T-helper 2 cell (primary cell): ENCODE measurements around the gene EVC.
A peak's percentile ranks its signal among the peaks of the same experiment; 100 is the strongest.
"Not testable (repeated sequence)": the region's sequence is repeated elsewhere in the genome, so short reads cannot be mapped to it uniquely, and the experiment has no call there.

Source experiments
- DNase-seq, 5 experiments: peaks; one replicate each; pipeline versions ENCODE4 v3.0.0 to v3.0.0-alpha.2; 2012 to 2022

Gene EVC

GRCh38 chr4:5816101-5816500, 105.1 kb downstream of the EVC start:
- no peak for DNase-seq

DNA sequence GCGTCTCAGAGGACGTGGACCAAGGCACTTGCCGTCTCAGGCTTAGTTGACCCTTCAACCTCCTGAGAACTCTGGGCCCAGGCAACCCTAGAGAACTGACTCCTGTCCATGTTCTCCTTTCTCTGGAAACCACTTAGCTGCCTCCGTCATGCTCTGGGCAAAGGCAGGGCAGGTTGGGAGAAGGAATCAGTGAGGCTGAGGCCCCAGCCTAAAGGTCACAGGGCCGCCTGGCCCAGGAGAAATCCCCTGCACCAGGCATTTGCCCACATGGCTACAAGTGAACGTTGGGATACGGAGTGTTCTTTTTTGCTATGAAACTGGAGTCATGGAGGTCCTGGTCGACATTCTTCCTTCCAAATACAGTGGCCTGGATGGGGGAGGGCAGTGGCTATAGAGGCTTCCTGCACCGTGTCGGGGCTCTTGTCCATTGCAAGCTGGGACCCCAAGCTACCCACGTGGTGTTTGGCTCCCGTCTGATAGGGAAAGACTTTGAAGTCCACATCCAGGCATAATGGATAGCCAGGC, 105.9 kb downstream of the EVC start:
- DNase-seq, result no peak

GRCh38 chr4:5821665-5822358, 110.8 kb downstream of the EVC start:
- no peak for DNase-seq

DNA sequence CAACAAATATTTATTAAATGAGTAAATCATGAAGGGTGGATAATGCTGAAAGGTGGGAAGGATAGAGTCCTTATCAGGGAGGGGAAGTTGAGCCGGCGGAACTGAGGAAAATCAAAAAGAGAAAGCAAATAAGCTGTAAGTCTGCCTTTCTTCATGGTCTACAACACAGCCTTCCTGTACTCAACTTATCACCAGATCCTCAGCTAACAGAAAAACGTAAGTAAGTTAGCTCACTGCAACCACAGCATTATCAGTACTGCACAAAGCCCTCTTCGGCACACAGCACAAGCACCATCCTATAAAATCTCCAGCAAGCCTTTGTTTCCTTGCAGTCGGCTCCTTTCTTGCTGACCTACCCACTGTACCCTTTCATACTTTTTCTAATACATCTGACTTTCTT, 111.6 kb downstream of the EVC start:
- peak in 1 of 5 experiments; percentile 45 for DNase-seq

- DNase-seq, result peak in 1 of 5 experiments; percentile 67
Measured at GRCh38 chr4:5823542-5824211, 112.7 kb downstream of the EVC start.

GRCh38 chr4:5824227-5824626, 113.2 kb downstream of the EVC start:
- DNase-seq, result no peak

DNA sequence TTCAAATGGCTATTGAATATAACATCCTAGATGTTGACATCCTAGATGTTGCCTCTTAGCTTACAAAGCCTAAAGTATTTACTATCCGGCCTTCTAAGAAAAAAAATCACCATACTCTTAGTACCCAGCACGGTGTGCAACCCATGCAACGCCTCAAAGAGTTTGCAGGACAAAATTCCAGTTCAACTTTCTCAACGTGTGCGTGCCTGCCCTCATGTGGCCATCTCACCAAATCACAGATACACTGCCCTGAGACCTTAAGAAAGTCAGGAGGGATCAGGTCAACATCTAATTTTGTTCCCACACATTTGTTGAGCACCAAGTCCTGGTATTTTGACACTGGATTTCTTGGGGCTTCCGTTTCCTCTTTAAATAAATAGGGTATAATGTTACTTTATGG, 113.6 kb downstream of the EVC start:
- peak in 1 of 5 experiments; percentile 30 for DNase-seq

DNA sequence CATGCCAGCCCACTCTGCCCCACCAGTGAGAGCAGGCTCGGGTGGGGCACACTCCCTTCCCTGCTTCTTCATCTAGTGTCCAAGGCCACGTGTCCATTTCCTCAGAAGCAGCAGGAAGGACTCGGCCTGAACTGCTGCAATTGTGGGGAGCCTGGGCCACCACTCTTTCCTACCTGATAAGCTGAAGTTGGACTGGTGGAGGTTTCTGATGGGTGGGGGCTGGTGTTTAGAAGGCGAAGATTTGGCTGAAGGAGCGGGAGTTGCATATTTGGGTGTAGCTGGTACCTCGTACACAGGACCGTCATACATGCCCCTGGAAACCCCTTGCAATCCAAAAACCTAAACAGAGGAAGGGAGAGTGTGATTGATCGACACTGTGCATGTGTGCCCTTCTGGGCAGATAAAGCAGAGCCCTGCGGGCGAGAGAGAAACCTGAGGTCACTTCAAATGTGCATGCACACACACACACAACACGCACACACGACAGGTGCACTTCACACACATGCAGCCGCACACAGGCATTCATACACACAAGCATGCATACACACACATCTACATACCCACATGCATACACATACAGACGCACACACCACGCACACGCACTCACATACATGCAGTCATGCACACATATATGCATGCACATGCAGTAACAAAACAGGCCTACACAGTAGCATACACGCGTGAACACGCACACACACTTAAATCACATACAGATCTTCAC, 114.5 kb downstream of the EVC start:
- DNase-seq, result no peak

DNA sequence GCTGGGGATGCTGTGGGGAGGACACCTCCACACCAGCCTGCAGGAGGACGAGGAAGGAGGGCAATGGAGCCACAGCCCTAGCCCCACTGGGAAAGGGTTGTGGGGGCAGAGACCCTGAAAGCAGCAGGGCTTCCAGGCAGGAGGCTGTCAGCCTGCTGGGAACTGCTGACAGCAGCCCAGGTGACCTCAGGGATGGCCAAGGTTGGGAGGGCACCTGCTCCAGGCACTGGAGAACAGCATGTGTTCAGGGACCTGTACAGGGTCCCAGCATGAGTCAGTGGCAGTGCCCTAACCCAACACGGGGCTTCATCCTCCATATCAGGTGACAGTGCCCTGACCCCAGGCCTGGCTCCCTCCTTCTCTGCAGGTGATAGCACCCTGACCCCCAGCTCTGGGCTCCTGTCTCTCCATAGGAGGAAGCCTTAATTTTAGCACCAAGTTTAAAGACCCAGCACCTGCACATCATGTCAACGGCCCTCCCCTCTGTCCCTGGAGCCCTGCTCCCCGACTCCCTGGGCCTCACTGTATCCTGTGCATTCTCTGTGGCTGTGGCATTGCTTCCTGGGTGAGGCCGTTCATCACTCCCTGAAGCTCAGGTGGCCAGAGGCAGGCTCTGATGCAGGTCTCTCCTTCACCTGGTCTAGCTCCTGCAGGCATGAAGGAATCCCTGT, 115.6 kb downstream of the EVC start:
- DNase-seq, result no peak

DNA sequence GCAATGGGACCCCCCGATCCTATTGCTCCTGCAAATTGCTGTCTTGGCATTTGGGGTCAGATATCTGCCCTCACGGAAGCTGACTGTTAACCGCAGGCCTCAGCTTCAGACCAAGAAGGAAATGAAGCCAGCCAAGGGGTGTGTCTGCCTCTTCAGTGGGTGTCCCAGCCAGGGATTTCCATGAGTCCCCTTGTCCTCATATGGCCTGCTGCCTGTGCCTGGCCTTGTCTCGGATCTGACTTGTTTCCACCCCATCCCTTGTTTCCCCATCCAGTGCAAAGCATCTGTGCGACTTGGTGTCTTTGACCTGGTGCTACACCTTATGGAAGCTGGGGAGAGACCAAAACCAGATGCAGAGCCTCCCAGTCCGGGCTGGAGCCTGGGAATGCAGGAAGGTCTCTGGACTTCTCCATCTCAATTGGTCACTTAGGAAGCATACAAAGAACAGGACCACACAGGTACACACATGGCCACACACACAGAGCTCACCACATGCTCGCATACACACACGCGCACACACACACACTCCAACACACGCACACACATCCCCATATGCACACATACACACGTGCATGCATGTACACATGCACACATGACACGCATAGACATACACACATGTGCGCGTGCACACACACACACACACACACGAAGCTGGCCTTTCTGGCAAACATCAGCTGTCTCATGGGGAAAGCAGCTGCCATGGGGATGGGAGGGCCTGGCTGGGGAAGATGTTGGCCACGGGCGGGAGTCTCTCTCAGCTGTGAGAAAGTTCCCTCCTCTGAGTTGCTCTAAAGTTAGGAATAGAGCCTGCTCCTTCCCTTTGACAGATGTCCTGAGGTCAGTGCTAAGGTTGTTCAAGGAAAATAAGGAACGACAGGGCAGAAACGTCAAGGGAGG, 116.4 kb downstream of the EVC start:
- no peak for DNase-seq

DNA sequence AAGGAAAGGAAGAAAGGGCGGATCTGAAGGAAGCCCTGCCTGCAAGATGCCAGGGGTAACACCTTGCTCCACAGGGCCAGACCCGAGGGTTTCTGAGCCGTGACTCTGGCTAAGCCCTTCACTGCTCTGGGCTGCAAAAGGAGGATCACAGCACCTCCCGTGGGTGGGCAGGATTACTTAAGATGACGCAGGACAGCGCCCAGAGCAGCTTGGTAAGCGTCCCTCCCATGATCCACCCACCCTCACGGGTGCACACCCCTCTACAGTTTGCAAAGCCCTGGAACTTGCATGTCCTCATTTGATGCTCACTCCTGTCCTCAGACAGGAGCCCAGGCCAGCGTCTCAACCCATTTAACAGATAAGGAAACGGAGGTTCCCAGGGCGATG, 117.0 kb downstream of the EVC start:
- no peak for DNase-seq

DNA sequence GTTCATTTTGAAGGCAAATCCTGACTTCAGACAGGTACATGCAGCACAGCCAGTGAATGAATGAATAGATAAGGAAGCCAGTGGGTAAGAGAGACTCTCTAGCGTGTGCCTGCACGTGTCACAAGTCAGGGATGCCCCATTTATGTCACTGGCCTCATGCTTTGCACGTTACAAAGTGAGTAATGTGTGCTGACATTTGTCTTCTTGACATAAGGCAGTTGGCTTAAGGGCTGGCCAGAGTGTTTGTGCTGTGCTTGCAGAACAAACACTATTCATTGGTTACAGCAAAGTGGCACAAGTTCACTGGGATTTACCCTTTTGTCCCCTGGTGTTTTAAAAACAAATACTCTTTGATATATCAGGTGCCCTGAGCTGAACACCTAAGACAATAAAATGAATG, 125.9 kb downstream of the EVC start:
- no peak for DNase-seq

DNA sequence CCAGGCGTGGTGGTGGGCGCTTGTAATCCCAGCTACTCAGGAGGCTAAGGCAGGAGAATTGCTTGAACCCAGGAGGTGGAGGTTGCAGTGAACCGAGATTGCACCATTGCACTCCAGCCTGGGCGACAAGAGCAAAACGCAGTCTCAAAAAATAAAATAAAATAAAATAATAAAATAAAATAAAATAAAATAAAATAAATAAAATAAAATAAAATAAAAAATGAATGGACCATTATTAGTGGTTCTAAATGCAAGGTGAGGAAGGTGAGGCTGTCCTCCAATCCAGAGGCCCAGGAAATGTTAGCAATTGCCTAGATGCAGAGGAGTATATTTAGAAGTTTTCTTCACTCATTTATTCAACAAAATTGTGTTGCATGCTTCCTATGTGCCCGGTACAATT, 126.5 kb downstream of the EVC start:
- not testable (repeated sequence) for DNase-seq

- DNase-seq, result no peak
Measured at GRCh38 chr4:5839332-5839731, 128.3 kb downstream of the EVC start.

DNA sequence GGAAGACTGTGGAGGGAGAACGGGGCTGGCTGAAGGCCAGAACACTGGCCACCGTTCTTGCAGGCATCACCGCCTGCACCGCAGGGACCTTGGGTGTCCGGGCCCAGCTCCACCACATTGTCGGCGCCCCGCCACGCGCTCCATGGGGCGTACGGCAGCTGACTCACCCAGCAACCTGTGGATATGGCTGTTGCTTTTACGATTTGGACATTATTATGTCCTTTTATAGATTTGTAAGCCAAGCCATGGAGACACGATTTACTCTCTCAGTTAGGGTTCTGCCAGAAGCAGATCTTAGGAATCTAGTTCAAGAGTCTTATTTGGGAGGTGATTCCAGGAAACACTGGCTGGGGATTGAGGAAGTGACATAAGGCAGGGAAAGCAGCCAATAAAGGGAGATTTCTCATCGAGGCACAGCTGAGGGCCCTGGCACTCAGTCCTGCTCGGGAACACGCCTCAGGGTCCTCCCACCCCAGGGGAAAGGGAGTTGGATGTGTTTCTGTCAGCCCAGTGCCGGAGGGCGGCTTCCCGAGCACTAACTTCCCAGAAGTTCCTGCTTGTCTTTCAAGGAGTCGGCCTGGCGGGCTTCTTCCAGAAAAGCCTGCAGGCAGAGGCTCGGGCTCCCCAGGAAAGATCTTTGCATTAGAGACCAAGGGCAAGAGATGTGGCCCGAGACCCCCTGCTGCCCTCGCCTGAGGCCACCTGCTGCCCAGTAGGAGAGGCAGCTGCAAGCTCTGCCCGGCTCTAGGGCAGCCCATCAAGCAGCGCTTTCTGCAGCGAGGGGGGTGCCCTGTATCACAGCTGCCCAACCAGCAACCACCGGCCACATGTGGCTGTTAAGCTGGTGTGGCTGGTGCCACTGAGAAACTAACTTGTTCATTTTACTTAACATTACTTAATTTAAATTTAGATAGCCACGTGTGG, 129.0 kb downstream of the EVC start:
- no peak for DNase-seq

GRCh38 chr4:5842456-5842855, 131.5 kb downstream of the EVC start:
- DNase-seq, result no peak

- DNase-seq, result no peak
Measured at GRCh38 chr4:5843573-5844530, 132.9 kb downstream of the EVC start.

- no peak for DNase-seq
Measured at GRCh38 chr4:5845035-5845905, 134.3 kb downstream of the EVC start.
